HepG2 (cell line): ENCODE results near the gene FBLN5. TPM values are rescaled to one million over a fixed set of nuclear protein-coding genes. Genes with fewer than 3 reads are reported as not detected.
A peak's percentile ranks its signal among the peaks of the same experiment; 100 is the strongest.

ENCODE experiments used
- ATAC-seq: fragments of 200-7000 bp; cut with Tn5 transposase; 3 replicates; pipeline ENCODE4 v1.9.1; 2020; ENCODE audit warnings: mild to moderate bottlenecking, moderate library complexity
- Bru-seq: library from RNA; stranded (reverse); fragments of 400-500 nt; gene quantifications from one replicate; lab custom pipeline; 2021; lab: Mats Ljungman, UMichigan
- BruChase-seq, 2 experiments: library from RNA; stranded (reverse); fragments of 400-500 nt; gene quantifications; one replicate each; lab custom pipeline; 2021; lab: Mats Ljungman, UMichigan
- BruUV-seq: library from RNA; stranded (reverse); fragments of 400-500 nt; replicated peaks from 2 replicates; lab custom pipeline; 2021; lab: Mats Ljungman, UMichigan
- CTCF ChIA-PET: fragments of 300-600 bp; formaldehyde crosslinking; extraction: SDS; loops from one replicate; lab custom pipeline; 2021; ENCODE audit warnings: low total read pairs, inconsistent platforms, low intra/inter-chr PET ratio; lab: Yijun Ruan, JAX
- POLR2A ChIA-PET: fragments of 350-600 bp; sonication (Branson Sonifier 250); formaldehyde crosslinking; loops from one replicate; lab custom pipeline; 2020; ENCODE audit warnings: antibody characterized with exemption, inconsistent platforms; lab: Yijun Ruan, JAX
- DNase-seq: peaks from one replicate; pipeline ENCODE4 v3.0.0-alpha.2; 2015; ENCODE audit warnings: low spot score
- FAIRE-seq: peaks from 3 replicates; lab custom pipeline; 2011; peaks lifted over from hg19 to GRCh38; lab: Jason Lieb, UNC
- H2AFZ ChIP-seq: one replicate; pipeline ENCODE4 v1.6.1; 2011; ENCODE audit warnings: low read length, inconsistent platforms
- H3K27ac ChIP-seq: fragments of 300-600 bp; 3 replicates; pipeline ENCODE4 v1.8.0; 2011; ENCODE audit warnings: mixed run types, mild to moderate bottlenecking, mixed read lengths, low read length, inconsistent platforms; ENCODE audit not compliant: insufficient read depth; ENCODE audit errors: extremely low read length
- H3K27me3 ChIP-seq, 2 experiments: fragments of 200-600 bp in 1 of 2; 2 replicates in 1 of 2; 3 replicates in 1 of 2; pipeline versions ENCODE4 v1.6.0 to v1.8.0; 2011; ENCODE audit warnings: low read length in 2 of 2, mild to moderate bottlenecking in 2 of 2, moderate library complexity in 2 of 2, inconsistent platforms in 1 of 2; ENCODE audit not compliant: insufficient read depth in 2 of 2, control insufficient read depth in 1 of 2
- H3K36me3 ChIP-seq, 2 experiments: fragments of 200-600 bp in 1 of 2; replicated peaks in 1 of 2; 2 replicates in 1 of 2; 3 replicates in 1 of 2; pipeline versions ENCODE4 v1.5.1 to v1.8.0; 2011; ENCODE audit warnings: low read length in 2 of 2, inconsistent platforms in 1 of 2; ENCODE audit not compliant: insufficient read depth in 2 of 2, control insufficient read depth in 1 of 2
- H3K4me1 ChIP-seq: 2 replicates; pipeline ENCODE4 v1.5.1; 2012; ENCODE audit warnings: low read length, inconsistent platforms; ENCODE audit not compliant: insufficient read depth
- H3K4me2 ChIP-seq: 2 replicates; pipeline ENCODE4 v1.6.0; 2011; ENCODE audit warnings: low read depth, low read length, inconsistent platforms
- H3K4me3 ChIP-seq, 3 experiments: fragments of 200-600 bp in 1 of 3; sonication (generic), shearing (Covaris generic) in 1 of 3; replicated peaks in 1 of 3; 2 replicates each; pipeline ENCODE4 v1.5.1; 2011 to 2016; ENCODE audit warnings: low read length in 3 of 3, inconsistent platforms in 2 of 3, low read depth in 2 of 3, mild to moderate bottlenecking in 2 of 3, control low read depth in 1 of 3, mixed read lengths in 1 of 3; ENCODE audit not compliant: insufficient read depth in 1 of 3
- H3K79me2 ChIP-seq: one replicate; pipeline ENCODE4 v1.6.1; 2011; ENCODE audit warnings: low read length, inconsistent platforms; ENCODE audit not compliant: insufficient read depth
- H3K9ac ChIP-seq: 2 replicates; pipeline ENCODE4 v1.6.0; 2011; ENCODE audit warnings: mild to moderate bottlenecking, low read depth, low read length, inconsistent platforms; ENCODE audit not compliant: insufficient read depth
- H3K9me3 ChIP-seq: 2 replicates; pipeline ENCODE4 v1.5.1; 2012; ENCODE audit warnings: mild to moderate bottlenecking, low read length
- H4K20me1 ChIP-seq: 2 replicates; pipeline ENCODE4 v1.6.0; 2011; ENCODE audit warnings: inconsistent platforms, mild to moderate bottlenecking, low read length, moderate library complexity; ENCODE audit not compliant: insufficient read depth
- KLF11 ChIP-seq: IDR thresholded peaks from 2 replicates; pipeline ENCODE4 v1.6.1; 2016; ENCODE audit warnings: missing compliant biosample characterization
- NFYB ChIP-seq: sonication (generic); formaldehyde crosslinking; IDR thresholded peaks from 2 replicates; pipeline ENCODE4 v1.4.0; 2020; ENCODE audit warnings: missing genetic modification reagents
- RNF2 ChIP-seq: fragments of 450-650 bp; conservative IDR thresholded peaks from 2 replicates; pipeline ENCODE4 v1.6.1; 2016; ENCODE audit warnings: low read depth
- TOPORS ChIP-seq: sonication (generic); formaldehyde crosslinking; IDR thresholded peaks from 2 replicates; pipeline ENCODE4 v1.8.0; 2023; ENCODE audit warnings: mild to moderate bottlenecking, missing genetic modification reagents
- ZBTB21 ChIP-seq: sonication (generic); formaldehyde crosslinking; IDR thresholded peaks from 2 replicates; pipeline ENCODE4 v1.4.0; 2020; ENCODE audit warnings: missing genetic modification reagents
- ZFP1 ChIP-seq: IDR thresholded peaks from 2 replicates; pipeline ENCODE4 v1.6.1; 2016
- ZNF607 ChIP-seq: sonication (generic); formaldehyde crosslinking; IDR thresholded peaks from 2 replicates; pipeline ENCODE4 v1.5.1; 2020; ENCODE audit warnings: missing genetic modification reagents, mild to moderate bottlenecking, borderline replicate concordance
- ZNF746 ChIP-seq: sonication (generic); formaldehyde crosslinking; IDR thresholded peaks from 2 replicates; pipeline ENCODE4 v1.8.0; 2022; ENCODE audit warnings: mild to moderate bottlenecking, missing genetic modification reagents
- ZNF879 ChIP-seq: sonication (generic); formaldehyde crosslinking; IDR thresholded peaks from 2 replicates; pipeline ENCODE4 v1.8.1; 2023; ENCODE audit warnings: missing genetic modification reagents
- WGBS: methylation state at CpG from one replicate; pipeline ENCODE4 v1.1.6; 2017; ENCODE audit warnings: low lambda C conversion rate; 5-methylcytosine and 5-hydroxymethylcytosine counted together
- in situ Hi-C: cut with HindIII; loops from 2 replicates; pipeline ENCODE4 v1.10.0; 2017; ENCODE audit warnings: low pct_unique_long_range_greater_than_20kb; ENCODE audit not compliant: extremely low pct_ligation_motif_present
- intact Hi-C: fragments of 100-400 bp; cut with micrococcal nuclease; formaldehyde crosslinking; loops from one replicate; pipeline ENCODE4 v1.10.0; 2022; ENCODE audit not compliant: unreplicated experiment
- long read RNA-seq, 2 experiments: library from RNA in 1 of 2; library from polyadenylated mRNA in 1 of 2; stranded (forward) in 1 of 2; unstranded in 1 of 2; transcript quantifications; one replicate each; pipeline ENCODE4 v2.0.0, GENCODE V29; 2019 to 2022
- polyA minus RNA-seq, 3 experiments: library from RNA; depleted of rRNA, polyadenylated mRNA; stranded (reverse); fragments of >200 nt; gene quantifications; 2 replicates each; pipeline ENCODE4 v1.2.3, GENCODE V29; 2011; ENCODE audit warnings: low replicate concordance in 1 of 3
- polyA plus RNA-seq, 8 experiments: library from polyadenylated mRNA; depleted of rRNA in 3 of 8; stranded (reverse) in 7 of 8; unstranded in 1 of 8; fragments of >200 nt; fragmentation: Illumina TruSeq in 4 of 8; extraction: Trizol in 4 of 8; gene quantifications; 2 replicates each; pipeline versions ENCODE4 v1.2.1 to v1.2.3, GENCODE V29; 2011 to 2016; ENCODE audit warnings: low read depth in 4 of 8, missing spikeins in 1 of 8, mixed read lengths in 1 of 8; ENCODE audit not compliant: insufficient read depth in 1 of 8
- total RNA-seq, 5 experiments: library from RNA; depleted of rRNA; stranded (reverse); fragments of >200 nt; fragmentation: Illumina TruSeq; extraction: Trizol; gene quantifications; 2 replicates each; pipeline ENCODE4 v1.2.3, GENCODE V29; 2016; ENCODE audit warnings: low read depth in 1 of 5
- TF ChIP-seq, protein P1 (sequence below): sonication (generic); formaldehyde crosslinking; IDR thresholded peaks from 2 replicates; pipeline ENCODE4 v1.8.1; 2023; ENCODE audit warnings: missing genetic modification reagents, inconsistent platforms, borderline replicate concordance
- TF ChIP-seq, protein P2 (sequence below): sonication (generic); formaldehyde crosslinking; IDR thresholded peaks from 2 replicates; pipeline ENCODE4 v1.8.0; 2022; ENCODE audit warnings: mild to moderate bottlenecking, missing genetic modification reagents, borderline replicate concordance
- TF ChIP-seq, protein P3 (sequence below): sonication (generic); formaldehyde crosslinking; IDR thresholded peaks from 2 replicates; pipeline ENCODE4 v1.4.0; 2020; ENCODE audit warnings: missing genetic modification reagents

FBLN5 gene, protein sequence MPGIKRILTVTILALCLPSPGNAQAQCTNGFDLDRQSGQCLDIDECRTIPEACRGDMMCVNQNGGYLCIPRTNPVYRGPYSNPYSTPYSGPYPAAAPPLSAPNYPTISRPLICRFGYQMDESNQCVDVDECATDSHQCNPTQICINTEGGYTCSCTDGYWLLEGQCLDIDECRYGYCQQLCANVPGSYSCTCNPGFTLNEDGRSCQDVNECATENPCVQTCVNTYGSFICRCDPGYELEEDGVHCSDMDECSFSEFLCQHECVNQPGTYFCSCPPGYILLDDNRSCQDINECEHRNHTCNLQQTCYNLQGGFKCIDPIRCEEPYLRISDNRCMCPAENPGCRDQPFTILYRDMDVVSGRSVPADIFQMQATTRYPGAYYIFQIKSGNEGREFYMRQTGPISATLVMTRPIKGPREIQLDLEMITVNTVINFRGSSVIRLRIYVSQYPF
- total RNA-seq (2016; rRNA removed; fragmentation: Illumina TruSeq; extraction: Trizol) (0.60 and 0.77 TPM in 2 replicates), polyA plus RNA-seq (2011; rRNA removed) (0.38 and 0.71 TPM in 2 replicates), polyA minus RNA-seq (2011; rRNA and poly(A)+ RNA removed; ENCODE audit: low replicate concordance) (0.46 and 2.9 TPM in 2 replicates), Bru-seq, nascent RNA (percentile 26 among the genes with signal in this experiment), BruChase-seq, experiment 1, labeled RNA remaining after a 6-hour chase (percentile 27 among the genes with signal in this experiment), BruChase-seq, experiment 2, labeled RNA remaining after a 2-hour chase (percentile 23 among the genes with signal in this experiment)
- total RNA-seq (2016; cell fraction: cytosol; rRNA removed; fragmentation: Illumina TruSeq; extraction: Trizol; ENCODE audit: low read depth): 0.09 and 0.30 TPM in 2 replicates
- 0.43 and 0.54 TPM in 2 replicates for total RNA-seq (2016; cell fraction: insoluble cytoplasmic fraction; rRNA removed; fragmentation: Illumina TruSeq; extraction: Trizol)
- 0.45 and 0.68 TPM in 2 replicates for total RNA-seq (2016; cell fraction: membrane; rRNA removed; fragmentation: Illumina TruSeq; extraction: Trizol)
- 0.66 and 0.96 TPM in 2 replicates for total RNA-seq (2016; cell fraction: nucleus; rRNA removed; fragmentation: Illumina TruSeq; extraction: Trizol)
- polyA plus RNA-seq (2011; cell fraction: cytosol; rRNA removed): 0.15 and 0.74 TPM in 2 replicates
- polyA plus RNA-seq (2011; cell fraction: nucleus; rRNA removed): 0.23 and 0.81 TPM in 2 replicates
- polyA plus RNA-seq (2012): 30.3 and 36.9 TPM in 2 replicates
- polyA plus RNA-seq (2016; cell fraction: cytosol; fragmentation: Illumina TruSeq; extraction: Trizol; ENCODE audit: low read depth): 0.29 and 0.35 TPM in 2 replicates
- polyA plus RNA-seq (2016; cell fraction: insoluble cytoplasmic fraction; fragmentation: Illumina TruSeq; extraction: Trizol; ENCODE audit: low read depth): 0.86 and 1.8 TPM in 2 replicates
- polyA plus RNA-seq (2016; cell fraction: membrane; fragmentation: Illumina TruSeq; extraction: Trizol; ENCODE audit: low read depth): 0.79 and 1.0 TPM in 2 replicates
- 1.5 and 2.6 TPM in 2 replicates for polyA plus RNA-seq (2016; cell fraction: nucleus; fragmentation: Illumina TruSeq; extraction: Trizol; ENCODE audit: insufficient read depth, low read depth)
- polyA minus RNA-seq (2011; cell fraction: cytosol; rRNA and poly(A)+ RNA removed): 0.44 and 0.89 TPM in 2 replicates
- 0.75 and 0.77 TPM in 2 replicates for polyA minus RNA-seq (2011; cell fraction: nucleus; rRNA and poly(A)+ RNA removed)
- long read RNA-seq, experiment 1, partial matches to known transcripts: 0 of 1 reads
- long read RNA-seq, experiment 1, other reads (novel, unspliced or antisense): 0 of 1 reads
- long read RNA-seq, experiment 2, partial matches to known transcripts: 1 of 6 reads
- long read RNA-seq, experiment 2, other reads (novel, unspliced or antisense): 3 of 6 reads

DNA sequence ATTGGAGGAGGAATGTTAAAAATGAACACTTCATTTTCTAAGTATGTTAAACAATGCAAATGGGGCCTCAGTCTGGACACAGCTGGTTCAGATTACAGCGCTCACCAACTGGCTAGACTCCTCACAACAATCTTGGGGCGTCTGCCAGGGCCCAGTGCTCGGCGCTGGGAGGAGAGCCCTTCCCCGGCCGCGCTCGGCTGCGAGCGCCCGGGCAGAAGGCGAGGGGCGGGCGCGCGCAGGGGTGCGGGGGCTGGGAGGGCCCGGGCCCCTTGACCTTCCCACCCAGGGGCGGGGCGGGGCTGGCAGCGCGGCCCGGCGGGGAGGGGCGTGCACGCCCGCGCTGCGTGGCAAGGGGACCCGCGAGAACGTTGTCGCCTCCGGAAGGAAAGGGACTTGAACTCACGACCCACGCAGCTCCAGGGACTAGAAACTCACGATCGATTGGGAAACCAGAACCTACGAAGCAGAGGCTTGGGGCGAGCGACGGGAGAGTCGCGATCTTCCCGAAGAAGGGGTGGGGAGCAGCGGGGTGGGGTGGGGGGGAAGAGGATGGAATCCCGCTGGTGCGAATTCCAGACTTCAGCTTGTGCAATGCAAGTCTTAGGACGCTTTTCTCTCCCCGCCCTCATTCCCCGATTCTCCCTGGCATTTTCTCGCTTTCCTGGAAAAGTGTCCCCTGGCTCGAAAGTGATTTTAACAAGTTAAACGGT is at the start of gene FBLN5:
FBLN5 (minus strand) TSS at position 220 of the 710 bp plus-strand sequence. CDS start 465 bp downstream, outside the sequence.
- no peak for DNase-seq
- peaks cover 5 to 29% of the 10 kb centered on the region in 2 experiments for H3K27me3 ChIP-seq
- H3K4me2 ChIP-seq: peak within 1 kb of the TSS; percentile 90
- POLR2A ChIA-PET: interaction anchor here (1.6 kb wide), 1 partner anchor 10 kb away, joined by 6 read pairs; no protein-coding TSS in a partner anchor
- 0% methylated on average over 7 of the region's 54 CpGs for WGBS
- H3K36me3 ChIP-seq: no peaks in the 10 kb centered on the region
- H3K4me3 ChIP-seq: peak within 1 kb of the TSS; percentile 54 to 68 (median 65)
- H2AFZ ChIP-seq: no peak within 1 kb of the TSS
- intact Hi-C loops (loop anchor here (5.0 kb wide), 1 partner anchor 50 kb away; no protein-coding TSS in a partner anchor), in situ Hi-C loops (no loop called here)
- H4K20me1 ChIP-seq: no peaks in the 10 kb centered on the region
- no peaks in the 10 kb centered on the region for H3K79me2 ChIP-seq
- peak within 1 kb of the TSS; percentile 44; the same call in 1 of the 2 replicates for H3K9ac ChIP-seq
- H3K4me1 ChIP-seq: peaks cover 35% of the 10 kb centered on the region
- BruUV-seq: no TSS peak
- no peak within 1 kb of the TSS for H3K27ac ChIP-seq
- CTCF ChIA-PET: no interaction called here
- no peak for FAIRE-seq
- ATAC-seq: peak; percentile 72
- H3K9me3 ChIP-seq: no peaks in the 10 kb centered on the region
- TF ChIP-seq ZNF607 (CRISPR knock-in tag): no peak
- TF ChIP-seq, protein P1, sequence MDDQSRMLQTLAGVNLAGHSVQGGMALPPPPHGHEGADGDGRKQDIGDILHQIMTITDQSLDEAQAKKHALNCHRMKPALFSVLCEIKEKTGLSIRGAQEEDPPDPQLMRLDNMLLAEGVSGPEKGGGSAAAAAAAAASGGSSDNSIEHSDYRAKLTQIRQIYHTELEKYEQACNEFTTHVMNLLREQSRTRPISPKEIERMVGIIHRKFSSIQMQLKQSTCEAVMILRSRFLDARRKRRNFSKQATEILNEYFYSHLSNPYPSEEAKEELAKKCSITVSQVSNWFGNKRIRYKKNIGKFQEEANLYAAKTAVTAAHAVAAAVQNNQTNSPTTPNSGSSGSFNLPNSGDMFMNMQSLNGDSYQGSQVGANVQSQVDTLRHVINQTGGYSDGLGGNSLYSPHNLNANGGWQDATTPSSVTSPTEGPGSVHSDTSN (CRISPR knock-in tag): no peak
- no peak for TF ChIP-seq NFYB (CRISPR knock-in tag)
- 0 out of 2 replicates have a peak, but pooled peaks have one; percentile 22 for TF ChIP-seq RNF2
- TF ChIP-seq TOPORS: no peak
- no peak for TF ChIP-seq ZNF879 (CRISPR knock-in tag)
- TF ChIP-seq ZFP1 (CRISPR knock-in tag): no peak
- no peak for TF ChIP-seq ZNF746 (CRISPR knock-in tag)
- TF ChIP-seq ZBTB21 (CRISPR knock-in tag): no peak
- TF ChIP-seq, protein P2, sequence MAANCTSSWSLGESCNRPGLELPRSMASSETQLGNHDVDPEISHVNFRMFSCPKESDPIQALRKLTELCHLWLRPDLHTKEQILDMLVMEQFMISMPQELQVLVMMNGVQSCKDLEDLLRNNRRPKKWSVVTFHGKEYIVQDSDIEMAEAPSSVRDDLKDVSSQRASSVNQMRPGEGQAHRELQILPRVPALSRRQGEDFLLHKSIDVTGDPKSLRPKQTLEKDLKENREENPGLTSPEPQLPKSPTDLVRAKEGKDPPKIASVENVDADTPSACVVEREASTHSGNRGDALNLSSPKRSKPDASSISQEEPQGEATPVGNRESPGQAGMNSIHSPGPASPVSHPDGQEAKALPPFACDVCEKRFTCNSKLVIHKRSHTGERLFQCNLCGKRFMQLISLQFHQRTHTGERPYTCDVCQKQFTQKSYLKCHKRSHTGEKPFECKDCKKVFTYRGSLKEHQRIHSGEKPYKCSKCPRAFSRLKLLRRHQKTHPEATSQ (CRISPR knock-in tag): no peak
- TF ChIP-seq, protein P3, sequence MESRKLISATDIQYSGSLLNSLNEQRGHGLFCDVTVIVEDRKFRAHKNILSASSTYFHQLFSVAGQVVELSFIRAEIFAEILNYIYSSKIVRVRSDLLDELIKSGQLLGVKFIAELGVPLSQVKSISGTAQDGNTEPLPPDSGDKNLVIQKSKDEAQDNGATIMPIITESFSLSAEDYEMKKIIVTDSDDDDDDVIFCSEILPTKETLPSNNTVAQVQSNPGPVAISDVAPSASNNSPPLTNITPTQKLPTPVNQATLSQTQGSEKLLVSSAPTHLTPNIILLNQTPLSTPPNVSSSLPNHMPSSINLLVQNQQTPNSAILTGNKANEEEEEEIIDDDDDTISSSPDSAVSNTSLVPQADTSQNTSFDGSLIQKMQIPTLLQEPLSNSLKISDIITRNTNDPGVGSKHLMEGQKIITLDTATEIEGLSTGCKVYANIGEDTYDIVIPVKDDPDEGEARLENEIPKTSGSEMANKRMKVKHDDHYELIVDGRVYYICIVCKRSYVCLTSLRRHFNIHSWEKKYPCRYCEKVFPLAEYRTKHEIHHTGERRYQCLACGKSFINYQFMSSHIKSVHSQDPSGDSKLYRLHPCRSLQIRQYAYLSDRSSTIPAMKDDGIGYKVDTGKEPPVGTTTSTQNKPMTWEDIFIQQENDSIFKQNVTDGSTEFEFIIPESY (CRISPR knock-in tag): no peak
- no peak for TF ChIP-seq KLF11 (CRISPR knock-in tag)
